Esophagus (tissue), 2 donors: Measurements from ENCODE around the gene TMC4. TPM values are rescaled to one million over a fixed set of nuclear protein-coding genes. Genes with fewer than 3 reads are reported as not detected.
A peak's percentile ranks its signal among the peaks of the same experiment; 100 is the strongest.
"Not testable (repeated sequence)": the region's sequence is repeated elsewhere in the genome, so short reads cannot be mapped to it uniquely, and the experiment has no call there.

Experiments
- H3K27ac ChIP-seq, 2 donors: one replicate each; pipeline ENCODE4 v1.5.1; 2013; ENCODE audit warnings: low read depth in 2 of 2, mild to moderate bottlenecking in 2 of 2, inconsistent platforms in 1 of 2, low read length in 1 of 2, moderate library complexity in 1 of 2
- H3K27me3 ChIP-seq, 2 donors: one replicate each; pipeline ENCODE4 v1.6.1; 2013; ENCODE audit warnings: low read length in 2 of 2, control low read depth in 1 of 2, mild to moderate bottlenecking in 1 of 2; ENCODE audit not compliant: insufficient read depth in 2 of 2, control insufficient read depth in 1 of 2
- H3K36me3 ChIP-seq, 2 donors: one replicate each; pipeline ENCODE4 v1.6.1; 2013; ENCODE audit warnings: low read length in 1 of 2; ENCODE audit not compliant: control insufficient read depth in 2 of 2, insufficient read depth in 2 of 2
- H3K4me1 ChIP-seq, 2 donors: one replicate each; pipeline ENCODE4 v1.6.1; 2013; ENCODE audit warnings: low read length in 1 of 2; ENCODE audit not compliant: control insufficient read depth in 2 of 2, insufficient read depth in 2 of 2
- H3K4me3 ChIP-seq, 2 donors: one replicate each; pipeline ENCODE4 v1.5.1; 2013; ENCODE audit warnings: low read length in 2 of 2, mild to moderate bottlenecking in 2 of 2, low read depth in 1 of 2, moderate library complexity in 1 of 2
- H3K9me3 ChIP-seq, 2 donors: one replicate each; pipeline ENCODE4 v1.6.1; 2013; ENCODE audit warnings: mild to moderate bottlenecking in 2 of 2, low read depth in 1 of 2, low read length in 1 of 2, moderate library complexity in 1 of 2; ENCODE audit not compliant: control insufficient read depth in 2 of 2, insufficient read depth in 1 of 2
- WGBS, 2 donors: extraction: QIAGEN DNeasy Blood & Tissue Kit; methylation state at CpG; one replicate each; pipeline ENCODE4 v1.1.7; 2013; 5-methylcytosine and 5-hydroxymethylcytosine counted together
- polyA plus RNA-seq, 2 donors: library from polyadenylated mRNA; stranded (reverse); fragments of 200-250 nt; gene quantifications; one replicate each; pipeline ENCODE4 v1.2.3, GENCODE V29; 2013
- donor health status: healthy with polysubstance abuse.
- donor health status: Bipolar disorder and iron deficiency.

TMC4 gene
- polyA plus RNA-seq, 2 donors, result 2.9 to 11.0 TPM

GRCh38 chr19:54211235-54211634, 38.3 kb upstream of the TMC4 start:
- peaks cover 8 to 17% of the 10 kb centered on the region in 2 donors for H3K4me1 ChIP-seq
- H3K36me3 ChIP-seq, result peaks cover 9 to 26% of the 10 kb centered on the region in 2 donors
- no peak overlapping the region for H3K4me3 ChIP-seq
- H3K27ac ChIP-seq, result no peak overlapping the region
- no peaks in the 10 kb centered on the region for H3K9me3 ChIP-seq
- WGBS, 2 donors, result 87 to 88% methylated on average over 12 of the region's 12 CpGs
- H3K27me3 ChIP-seq, result no peaks in the 10 kb centered on the region

GRCh38 chr19:54209811-54210494, 37.0 kb upstream of the TMC4 start:
- H3K27me3 ChIP-seq, result no peaks in the 10 kb centered on the region
- H3K4me3 ChIP-seq, result no peak overlapping the region
- peaks cover 11 to 37% of the 10 kb centered on the region in 2 donors for H3K36me3 ChIP-seq
- H3K4me1 ChIP-seq, result peaks cover 8 to 20% of the 10 kb centered on the region in 2 donors
- no peaks in the 10 kb centered on the region for H3K9me3 ChIP-seq
- H3K27ac ChIP-seq, result peak overlapping the region; percentile 45 to 88
- WGBS, 2 donors, result 23 to 34% methylated on average over 10 of the region's 10 CpGs

- Histone ChIP-seq H3K4me1 (peaks cover 10 to 20% of the 10 kb centered on the region in 2 donors), H3K9me3 (no peaks in the 10 kb centered on the region), H3K36me3 (peaks cover 14 to 37% of the 10 kb centered on the region in 2 donors), H3K27ac (peak overlapping the region; percentile 45 to 88), H3K4me3 (no peak overlapping the region), H3K27me3 (no peaks in the 10 kb centered on the region)
- 57 to 64% methylated on average over 24 of the region's 24 CpGs for WGBS, 2 donors
Measured at GRCh38 chr19:54209058-54209810, 36.3 kb upstream of the TMC4 start.

- Histone ChIP-seq H3K4me3 (no peak overlapping the region), H3K27ac (peak overlapping the region; percentile 38 to 53), H3K36me3 (peaks cover 17 to 37% of the 10 kb centered on the region in 2 donors), H3K4me1 (peaks cover 10 to 20% of the 10 kb centered on the region in 2 donors), H3K9me3 (no peaks in the 10 kb centered on the region), H3K27me3 (no peaks in the 10 kb centered on the region)
- 62 to 74% methylated on average over 8 of the region's 8 CpGs for WGBS, 2 donors
Measured at GRCh38 chr19:54208784-54209057, 35.8 kb upstream of the TMC4 start.

GRCh38 chr19:54207983-54208783, 35.2 kb upstream of the TMC4 start:
- WGBS, 2 donors, result 65 to 66% methylated on average over 18 of the region's 18 CpGs
- H3K9me3 ChIP-seq, result no peaks in the 10 kb centered on the region
- peaks cover 20 to 39% of the 10 kb centered on the region in 2 donors for H3K36me3 ChIP-seq
- no peak overlapping the region for H3K4me3 ChIP-seq
- H3K27ac ChIP-seq, result peak overlapping the region; percentile 38 to 53
- H3K27me3 ChIP-seq, result no peaks in the 10 kb centered on the region
- H3K4me1 ChIP-seq, result peaks cover 13 to 20% of the 10 kb centered on the region in 2 donors

GRCh38 chr19:54207676-54207982, 34.7 kb upstream of the TMC4 start:
- WGBS, 2 donors, result 73 to 79% methylated on average over 5 of the region's 5 CpGs
- H3K4me1 ChIP-seq, result peaks cover 13 to 23% of the 10 kb centered on the region in 2 donors
- H3K36me3 ChIP-seq, result peaks cover 20 to 41% of the 10 kb centered on the region in 2 donors

GRCh38 chr19:54207193-54207592, 34.2 kb upstream of the TMC4 start:
- not testable (repeated sequence) for H3K27me3 ChIP-seq, H3K9me3 ChIP-seq, H3K4me3 ChIP-seq
- H3K36me3 ChIP-seq, result peaks cover 20 to 44% of the 10 kb centered on the region in 2 donors
- WGBS, 2 donors, result 67 to 68% methylated on average over 18 to 23 of the region's 23 CpGs
- peaks cover 13 to 25% of the 10 kb centered on the region in 2 donors for H3K4me1 ChIP-seq
- peak overlapping the region in 1 of 2 donors; percentile 6 for H3K27ac ChIP-seq

More at GRCh38 chr19:54207676-54207982, 34.7 kb upstream of the TMC4 start:
- H3K9me3 ChIP-seq, result no peaks in the 10 kb centered on the region
- H3K27me3 ChIP-seq, result no peaks in the 10 kb centered on the region
- H3K27ac ChIP-seq, result peak overlapping the region in 1 of 2 donors; percentile 6
- H3K4me3 ChIP-seq, result no peak overlapping the region

- H3K4me3 ChIP-seq, result no peak overlapping the region
- peaks cover 20 to 44% of the 10 kb centered on the region in 2 donors for H3K36me3 ChIP-seq
- no peaks in the 10 kb centered on the region for H3K9me3 ChIP-seq
- no peak overlapping the region for H3K27ac ChIP-seq
- WGBS, 2 donors, result 77 to 84% methylated on average over 13 of the region's 13 CpGs
- H3K4me1 ChIP-seq, result peaks cover 16 to 25% of the 10 kb centered on the region in 2 donors
- H3K27me3 ChIP-seq, result no peaks in the 10 kb centered on the region
Measured at GRCh38 chr19:54206831-54207177, 33.8 kb upstream of the TMC4 start.

GRCh38 chr19:54206030-54206830, 33.3 kb upstream of the TMC4 start:
- Histone ChIP-seq H3K9me3 (no peaks in the 10 kb centered on the region), H3K36me3 (peaks cover 20 to 44% of the 10 kb centered on the region in 2 donors), H3K4me3 (no peak overlapping the region), H3K27me3 (no peaks in the 10 kb centered on the region), H3K4me1 (peaks cover 18 to 25% of the 10 kb centered on the region in 2 donors), H3K27ac (no peak overlapping the region)
- 85 to 88% methylated on average over 27 of the region's 27 CpGs for WGBS, 2 donors
